Sigmoid colon (tissue), 7 donors: ENCODE measurements around the gene TENM3. TPM values are rescaled to one million over a fixed set of nuclear protein-coding genes. Genes with fewer than 3 reads are reported as not detected.

Experiments
- DNase-seq: peaks from one replicate; pipeline ENCODE4 v3.0.0-alpha.2; 2019
- H3K27ac ChIP-seq, 4 donors: fragments of 200-600 bp; sonication (generic); one replicate each; pipeline ENCODE4 v1.5.1; 2016 to 2019; ENCODE audit warnings: mild to moderate bottlenecking in 1 of 4
- H3K27me3 ChIP-seq, 3 donors: fragments of 200-600 bp; sonication (generic); one replicate each; pipeline ENCODE4 v1.5.1; 2019; ENCODE audit warnings: mild to moderate bottlenecking in 1 of 3
- H3K36me3 ChIP-seq, 4 donors: fragments of 200-600 bp; sonication (generic); one replicate each; pipeline ENCODE4 v1.5.1; 2016 to 2019
- H3K4me1 ChIP-seq, 4 donors: fragments of 200-600 bp; sonication (generic); one replicate each; pipeline ENCODE4 v1.5.1; 2017 to 2019
- H3K4me3 ChIP-seq, 4 donors: fragments of 200-600 bp; sonication (generic); one replicate each; pipeline ENCODE4 v1.5.1; 2017 to 2019; ENCODE audit warnings: mild to moderate bottlenecking in 2 of 4, moderate library complexity in 1 of 4
- H3K9me3 ChIP-seq, 4 donors: fragments of 200-600 bp in 3 of 4; sonication (generic) in 3 of 4; one replicate each; pipeline versions ENCODE4 v1.5.1 to v1.6.1; 2013 to 2019
- EP300 ChIP-seq, 4 donors: sonication (generic); formaldehyde crosslinking; IDR thresholded peaks; one replicate each; pipeline ENCODE4 v1.6.1; 2017; ENCODE audit warnings: antibody characterized with exemption in 4 of 4
- POLR2A ChIP-seq, 2 donors: fragments of 450-650 bp; IDR thresholded peaks; one replicate each; pipeline ENCODE4 v1.6.1; 2016; ENCODE audit warnings: antibody characterized with exemption in 2 of 2, mild to moderate bottlenecking in 2 of 2, moderate library complexity in 2 of 2
- POLR2AphosphoS5 ChIP-seq, 4 donors: sonication (generic); formaldehyde crosslinking; IDR thresholded peaks; one replicate each; pipeline ENCODE4 v1.6.1; 2017; ENCODE audit warnings: antibody characterized with exemption in 4 of 4
- WGBS, 2 donors: extraction: QIAGEN DNeasy Blood & Tissue Kit; methylation state at CpG; one replicate each; pipeline ENCODE4 v1.1.7; 2013; 5-methylcytosine and 5-hydroxymethylcytosine counted together
- intact Hi-C: fragments of 100-400 bp; cut with DNase I; formaldehyde crosslinking; loops from one replicate; pipeline ENCODE4 v1.15.1; 2023
- polyA plus RNA-seq, 3 donors: library from polyadenylated mRNA; stranded (reverse); fragments of 200-250 nt; gene quantifications; one replicate each; pipeline ENCODE4 v1.2.3, GENCODE V29; 2013
- total RNA-seq, 4 donors: library from RNA; depleted of rRNA; stranded (reverse); fragments of >200 nt; gene quantifications; one replicate each; pipeline ENCODE4 v1.1.0, GENCODE V29; 2016
- TF ChIP-seq, protein P1 (sequence below), 4 experiments: fragments of 450-650 bp in 3 of 4; fragments of 200-600 bp in 1 of 4; IDR thresholded peaks; one replicate each; pipeline ENCODE4 v1.5.1; 2016 to 2019; ENCODE audit warnings: antibody characterized with exemption in 4 of 4, mild to moderate bottlenecking in 3 of 4, moderate library complexity in 2 of 4
- donor health status: healthy with polysubstance abuse.
- donor health status: Bipolar disorder and iron deficiency.
- donor health status: healthy.

The TENM3 gene
- total and polyA plus RNA-seq, 7 donors, result 0.60 to 82.3 (median 37.8) TPM; not detected in 1

DNA sequence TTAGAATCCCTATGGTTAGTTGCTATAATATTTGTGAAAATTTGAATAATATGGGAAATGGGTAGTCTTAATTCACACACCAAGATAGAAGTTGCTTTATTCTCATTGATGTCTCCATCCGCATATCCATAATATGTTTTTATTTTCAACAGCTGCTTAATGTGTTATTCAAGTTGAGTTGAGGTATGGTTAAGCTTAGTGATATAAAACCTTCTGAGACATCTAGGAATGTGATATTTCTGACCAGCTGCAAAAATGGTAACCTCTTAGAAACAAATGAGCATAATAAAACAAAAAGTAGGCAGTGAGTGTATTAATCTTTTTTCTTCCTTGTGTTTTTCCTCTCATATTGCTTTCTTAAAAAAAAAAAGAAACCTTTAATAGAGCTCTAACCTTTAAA lies 172.9 kb downstream of the TENM3 start:
- Histone ChIP-seq H3K36me3 (no peaks in the 10 kb centered on the region), H3K9me3 (peaks cover 0 to 6% (median 1%) of the 10 kb centered on the region in 4 donors), H3K27me3 (no peaks in the 10 kb centered on the region), H3K27ac (no peak overlapping the region), H3K4me3 (no peak overlapping the region), H3K4me1 (peaks cover 0 to 7% (median 0%) of the 10 kb centered on the region in 4 donors)
- no peak for DNase-seq
- TF ChIP-seq, protein P1, sequence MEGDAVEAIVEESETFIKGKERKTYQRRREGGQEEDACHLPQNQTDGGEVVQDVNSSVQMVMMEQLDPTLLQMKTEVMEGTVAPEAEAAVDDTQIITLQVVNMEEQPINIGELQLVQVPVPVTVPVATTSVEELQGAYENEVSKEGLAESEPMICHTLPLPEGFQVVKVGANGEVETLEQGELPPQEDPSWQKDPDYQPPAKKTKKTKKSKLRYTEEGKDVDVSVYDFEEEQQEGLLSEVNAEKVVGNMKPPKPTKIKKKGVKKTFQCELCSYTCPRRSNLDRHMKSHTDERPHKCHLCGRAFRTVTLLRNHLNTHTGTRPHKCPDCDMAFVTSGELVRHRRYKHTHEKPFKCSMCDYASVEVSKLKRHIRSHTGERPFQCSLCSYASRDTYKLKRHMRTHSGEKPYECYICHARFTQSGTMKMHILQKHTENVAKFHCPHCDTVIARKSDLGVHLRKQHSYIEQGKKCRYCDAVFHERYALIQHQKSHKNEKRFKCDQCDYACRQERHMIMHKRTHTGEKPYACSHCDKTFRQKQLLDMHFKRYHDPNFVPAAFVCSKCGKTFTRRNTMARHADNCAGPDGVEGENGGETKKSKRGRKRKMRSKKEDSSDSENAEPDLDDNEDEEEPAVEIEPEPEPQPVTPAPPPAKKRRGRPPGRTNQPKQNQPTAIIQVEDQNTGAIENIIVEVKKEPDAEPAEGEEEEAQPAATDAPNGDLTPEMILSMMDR (IDR thresholded peaks at IDR 0.05), result no peak
- TF ChIP-seq EP300 (IDR thresholded peaks at IDR 0.05) (no peak), POLR2AphosphoS5 (IDR thresholded peaks at IDR 0.05) (no peak), POLR2A (IDR thresholded peaks at IDR 0.05) (no peak)
- 95 to 96% methylated on average over 1 of the region's 1 CpG for WGBS, 2 donors
- intact Hi-C loops, result no loop called here

DNA sequence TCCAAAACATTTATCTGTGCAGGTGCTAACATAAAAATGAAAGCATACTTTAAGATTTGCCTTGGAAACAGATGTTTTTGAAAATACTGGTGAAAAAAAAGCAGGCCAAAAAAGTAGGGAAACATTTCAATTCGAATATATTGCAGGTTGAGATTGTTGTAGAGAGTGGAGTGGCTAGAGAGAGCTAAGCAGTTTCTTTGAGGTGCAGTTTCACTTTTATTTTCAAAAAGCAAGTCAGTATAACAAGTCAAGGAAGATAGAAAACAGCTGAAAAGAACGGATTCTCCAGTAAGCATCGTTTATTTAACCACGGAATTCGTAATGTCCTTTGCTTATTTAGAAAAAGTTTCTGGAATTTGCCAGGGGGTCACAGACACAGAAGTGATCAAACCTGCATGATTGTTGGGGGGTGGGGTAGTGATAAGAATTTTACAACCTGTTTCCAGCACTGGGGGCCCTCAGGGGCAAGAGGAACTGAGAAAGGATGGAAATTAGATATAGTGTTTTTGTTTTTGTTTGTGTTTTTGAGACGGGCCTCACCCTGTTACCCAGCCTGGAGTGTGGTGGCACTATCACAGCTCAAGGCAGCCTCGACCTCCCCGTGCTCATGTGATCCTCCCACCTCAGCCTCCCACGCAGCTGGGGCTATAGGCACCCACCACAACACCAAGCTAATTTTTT lies 175.0 kb downstream of the TENM3 start:
- DNase-seq, result no peak
- H3K27me3 ChIP-seq, result no peaks in the 10 kb centered on the region
- TF ChIP-seq, protein P1 (IDR thresholded peaks at IDR 0.05), result no peak
- TF ChIP-seq POLR2A (IDR thresholded peaks at IDR 0.05) (no peak), POLR2AphosphoS5 (IDR thresholded peaks at IDR 0.05) (no peak), EP300 (IDR thresholded peaks at IDR 0.05) (no peak)
- H3K4me3 ChIP-seq, result peak overlapping the region in 1 of 4 donors; percentile 25
- H3K36me3 ChIP-seq, result no peaks in the 10 kb centered on the region
- intact Hi-C loops, result no loop called here
- 65 to 69% methylated on average over 9 of the region's 9 CpGs for WGBS, 2 donors
- peaks cover 0 to 7% (median 0%) of the 10 kb centered on the region in 4 donors for H3K4me1 ChIP-seq
- H3K9me3 ChIP-seq, result peaks cover 0 to 6% (median 0%) of the 10 kb centered on the region in 4 donors
- H3K27ac ChIP-seq, result no peak overlapping the region

DNA sequence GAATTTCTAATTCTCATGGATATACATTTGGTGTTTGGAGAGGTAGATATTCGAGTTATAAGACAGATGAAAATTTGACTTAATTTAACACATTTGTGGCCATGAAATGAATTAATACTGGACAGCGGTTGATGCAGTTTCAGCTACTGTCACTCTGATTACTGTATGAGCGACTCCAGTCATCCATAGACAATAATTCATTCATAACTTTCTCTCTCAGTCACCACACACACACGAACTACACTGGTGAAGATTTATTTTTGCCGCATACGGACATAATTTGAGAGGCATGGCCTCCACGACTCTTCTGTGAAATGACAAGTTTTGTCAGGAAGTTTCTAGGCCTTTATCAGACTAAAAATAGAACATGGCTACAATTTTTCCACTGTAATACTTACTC lies 177.0 kb downstream of the TENM3 start:
- no peaks in the 10 kb centered on the region for H3K36me3 ChIP-seq
- intact Hi-C loops, result no loop called here
- TF ChIP-seq POLR2A (IDR thresholded peaks at IDR 0.05) (no peak), POLR2AphosphoS5 (IDR thresholded peaks at IDR 0.05) (no peak), EP300 (IDR thresholded peaks at IDR 0.05) (no peak)
- TF ChIP-seq, protein P1 (IDR thresholded peaks at IDR 0.05), result no peak
- H3K4me3 ChIP-seq, result no peak overlapping the region
- peaks cover 0 to 7% (median 0%) of the 10 kb centered on the region in 4 donors for H3K4me1 ChIP-seq
- no peak overlapping the region for H3K27ac ChIP-seq
- H3K9me3 ChIP-seq, result no peaks in the 10 kb centered on the region
- no peaks in the 10 kb centered on the region for H3K27me3 ChIP-seq
- 81 to 84% methylated on average over 7 of the region's 7 CpGs for WGBS, 2 donors
- DNase-seq, result no peak

DNA sequence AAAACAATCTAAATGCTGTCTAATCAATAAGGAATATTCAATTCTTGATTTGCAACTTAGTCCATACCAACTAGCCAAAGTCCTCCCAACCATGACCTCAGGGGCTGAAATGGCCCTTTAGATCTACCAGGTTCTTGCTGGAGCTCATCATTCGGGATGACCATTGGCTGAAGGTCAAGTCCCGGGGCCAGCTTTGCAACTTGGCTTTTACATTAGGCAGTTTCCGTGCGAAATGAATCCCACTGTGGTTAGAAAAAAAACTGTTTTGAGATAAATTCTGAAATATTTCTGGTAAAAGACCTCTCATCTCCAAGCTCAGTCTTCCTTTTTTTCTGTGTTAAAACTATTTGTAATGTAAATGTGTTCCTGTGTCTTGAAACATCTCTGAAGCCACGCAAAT lies 178.6 kb downstream of the TENM3 start:
- 84 to 87% methylated on average over 5 of the region's 5 CpGs for WGBS, 2 donors
- TF ChIP-seq, protein P1 (IDR thresholded peaks at IDR 0.05), result no peak
- no peak for TF ChIP-seq EP300 (IDR thresholded peaks at IDR 0.05)
- no peak for TF ChIP-seq POLR2A (IDR thresholded peaks at IDR 0.05)
- TF ChIP-seq POLR2AphosphoS5 (IDR thresholded peaks at IDR 0.05), result no peak
- Histone ChIP-seq H3K27me3 (no peaks in the 10 kb centered on the region), H3K36me3 (no peaks in the 10 kb centered on the region), H3K27ac (no peak overlapping the region), H3K4me1 (peaks cover 0 to 7% (median 0%) of the 10 kb centered on the region in 4 donors), H3K9me3 (no peaks in the 10 kb centered on the region), H3K4me3 (no peak overlapping the region)
- intact Hi-C loops, result no loop called here
- DNase-seq, result no peak
